ENCODE measurements around the gene RAB25.

DNA sequence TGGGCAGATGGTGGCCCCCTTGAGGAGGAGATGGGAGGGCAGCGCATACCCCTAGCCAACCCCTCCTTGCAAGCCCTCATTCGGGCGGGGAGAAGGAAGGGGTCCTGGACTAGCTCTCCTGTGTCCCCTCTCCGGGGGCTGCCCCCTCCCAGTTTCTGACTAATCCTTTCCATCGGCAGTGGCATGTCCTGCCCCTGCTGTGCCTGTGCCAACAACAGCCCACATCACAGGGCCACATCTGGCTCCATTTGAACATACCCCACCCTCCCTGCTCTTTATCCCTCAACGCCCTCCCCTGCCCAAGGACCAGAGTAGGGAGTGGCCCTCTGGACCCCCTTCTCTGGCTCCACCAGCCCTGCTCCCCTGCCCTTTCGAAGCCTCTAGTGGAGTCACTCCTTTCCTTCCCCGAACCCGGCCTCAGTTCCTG lies 42.6 kb downstream of the RAB25 start:
- TF ChIP-seq, protein P1, sequence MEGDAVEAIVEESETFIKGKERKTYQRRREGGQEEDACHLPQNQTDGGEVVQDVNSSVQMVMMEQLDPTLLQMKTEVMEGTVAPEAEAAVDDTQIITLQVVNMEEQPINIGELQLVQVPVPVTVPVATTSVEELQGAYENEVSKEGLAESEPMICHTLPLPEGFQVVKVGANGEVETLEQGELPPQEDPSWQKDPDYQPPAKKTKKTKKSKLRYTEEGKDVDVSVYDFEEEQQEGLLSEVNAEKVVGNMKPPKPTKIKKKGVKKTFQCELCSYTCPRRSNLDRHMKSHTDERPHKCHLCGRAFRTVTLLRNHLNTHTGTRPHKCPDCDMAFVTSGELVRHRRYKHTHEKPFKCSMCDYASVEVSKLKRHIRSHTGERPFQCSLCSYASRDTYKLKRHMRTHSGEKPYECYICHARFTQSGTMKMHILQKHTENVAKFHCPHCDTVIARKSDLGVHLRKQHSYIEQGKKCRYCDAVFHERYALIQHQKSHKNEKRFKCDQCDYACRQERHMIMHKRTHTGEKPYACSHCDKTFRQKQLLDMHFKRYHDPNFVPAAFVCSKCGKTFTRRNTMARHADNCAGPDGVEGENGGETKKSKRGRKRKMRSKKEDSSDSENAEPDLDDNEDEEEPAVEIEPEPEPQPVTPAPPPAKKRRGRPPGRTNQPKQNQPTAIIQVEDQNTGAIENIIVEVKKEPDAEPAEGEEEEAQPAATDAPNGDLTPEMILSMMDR (IDR thresholded peaks at IDR 0.05) = no peak
- TF ChIP-seq POLR2AphosphoS5 (IDR thresholded peaks at IDR 0.05) = no peak
- no peak for TF ChIP-seq POLR2A (IDR thresholded peaks at IDR 0.05)
